ENCODE results near the gene TMEM120B.
"Not testable (repeated sequence)": the region's sequence is repeated elsewhere in the genome, so short reads cannot be mapped to it uniquely, and the experiment has no call there.

Gene TMEM120B

DNA sequence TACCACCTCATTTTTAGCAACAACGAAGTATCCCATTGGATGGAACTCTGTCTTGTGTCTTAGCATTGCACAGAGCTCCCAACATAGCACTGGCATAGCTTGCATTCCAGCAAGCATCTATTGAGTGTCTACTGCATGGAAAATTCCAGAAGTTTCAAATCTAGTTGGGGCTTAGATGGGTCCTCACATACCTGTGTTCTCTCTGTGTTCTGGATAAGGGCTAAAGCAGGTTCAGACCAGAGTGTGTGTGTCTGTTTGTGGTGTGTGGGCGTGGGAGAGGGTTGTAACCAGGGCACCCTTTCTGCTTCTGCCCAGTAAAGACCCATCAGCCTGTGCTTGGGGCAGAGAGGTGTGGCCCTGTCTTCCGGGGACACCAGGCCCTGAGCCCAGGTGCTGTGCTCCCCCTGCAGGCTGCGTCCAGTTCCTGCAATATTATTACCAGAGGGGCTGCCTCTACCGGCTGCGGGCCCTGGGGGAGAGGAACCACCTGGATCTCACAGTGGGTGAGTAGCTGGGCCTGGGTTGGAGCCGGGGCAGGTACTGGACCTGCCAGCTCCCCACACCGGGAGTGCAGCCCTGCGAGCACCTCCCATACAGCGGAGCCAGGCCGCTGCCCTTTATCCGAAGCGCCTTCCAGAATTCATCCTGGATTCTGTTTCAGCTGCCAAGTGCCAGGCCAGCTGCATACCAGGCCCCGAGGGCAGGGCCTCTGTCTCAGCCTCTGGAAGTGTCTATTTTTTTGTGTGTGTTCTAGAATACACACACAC, 60.6 kb downstream of the TMEM120B start:
- peak; percentile 57 to 66 for DNase-seq (ENCODE audit: low read depth in 1 of 2, low spot score in 1 of 2)

DNA sequence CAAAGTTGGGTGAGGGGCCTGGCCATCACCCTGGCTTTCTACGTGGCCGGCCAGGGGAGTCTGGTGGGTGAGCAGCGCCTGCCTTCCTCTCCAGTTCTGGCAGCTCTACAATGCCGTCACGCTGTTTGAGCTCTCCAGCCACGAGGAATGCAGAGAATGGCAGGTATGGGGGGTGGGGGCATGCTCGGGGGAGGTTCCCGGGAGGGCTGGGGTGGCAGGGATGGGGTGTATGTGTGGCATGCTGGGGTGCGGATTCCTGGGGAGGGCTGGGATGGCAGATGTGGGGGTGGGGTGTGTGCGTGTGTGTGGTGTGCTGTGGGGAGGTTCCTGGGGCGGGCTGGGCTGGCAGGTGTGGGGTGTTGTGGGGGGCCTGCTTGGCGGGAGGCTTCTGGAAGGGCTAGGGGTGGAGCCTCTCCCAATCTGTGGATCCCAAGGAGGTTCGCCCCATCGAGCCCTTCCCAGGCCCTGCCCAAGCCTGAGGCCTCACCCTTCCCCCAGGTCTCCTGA, 62.5 kb downstream of the TMEM120B start:
- no peak for DNase-seq (ENCODE audit: low read depth in 1 of 2, low spot score in 1 of 2)

DNA sequence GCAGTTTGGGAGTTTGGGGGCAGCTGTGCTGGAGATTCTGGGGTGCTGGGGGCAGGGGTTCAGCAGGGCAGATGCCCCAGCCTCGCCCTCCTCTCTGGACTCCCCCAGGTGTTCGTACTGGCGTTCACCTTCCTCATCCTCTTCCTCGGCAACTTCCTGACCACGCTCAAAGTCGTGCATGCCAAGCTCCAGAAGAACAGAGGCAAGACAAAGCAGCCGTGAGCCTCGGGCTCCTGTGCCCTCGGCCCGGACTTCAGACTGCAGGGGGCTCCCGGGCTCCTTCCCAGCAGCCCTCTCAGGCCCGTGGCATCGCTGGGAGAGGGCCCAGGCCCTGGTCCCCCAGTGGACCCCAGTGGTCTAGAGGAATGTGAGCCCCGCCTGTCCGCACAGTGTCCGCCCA, 62.9 kb downstream of the TMEM120B start:
- no peak for DNase-seq (ENCODE audit: low read depth in 1 of 2, low spot score in 1 of 2)

DNA sequence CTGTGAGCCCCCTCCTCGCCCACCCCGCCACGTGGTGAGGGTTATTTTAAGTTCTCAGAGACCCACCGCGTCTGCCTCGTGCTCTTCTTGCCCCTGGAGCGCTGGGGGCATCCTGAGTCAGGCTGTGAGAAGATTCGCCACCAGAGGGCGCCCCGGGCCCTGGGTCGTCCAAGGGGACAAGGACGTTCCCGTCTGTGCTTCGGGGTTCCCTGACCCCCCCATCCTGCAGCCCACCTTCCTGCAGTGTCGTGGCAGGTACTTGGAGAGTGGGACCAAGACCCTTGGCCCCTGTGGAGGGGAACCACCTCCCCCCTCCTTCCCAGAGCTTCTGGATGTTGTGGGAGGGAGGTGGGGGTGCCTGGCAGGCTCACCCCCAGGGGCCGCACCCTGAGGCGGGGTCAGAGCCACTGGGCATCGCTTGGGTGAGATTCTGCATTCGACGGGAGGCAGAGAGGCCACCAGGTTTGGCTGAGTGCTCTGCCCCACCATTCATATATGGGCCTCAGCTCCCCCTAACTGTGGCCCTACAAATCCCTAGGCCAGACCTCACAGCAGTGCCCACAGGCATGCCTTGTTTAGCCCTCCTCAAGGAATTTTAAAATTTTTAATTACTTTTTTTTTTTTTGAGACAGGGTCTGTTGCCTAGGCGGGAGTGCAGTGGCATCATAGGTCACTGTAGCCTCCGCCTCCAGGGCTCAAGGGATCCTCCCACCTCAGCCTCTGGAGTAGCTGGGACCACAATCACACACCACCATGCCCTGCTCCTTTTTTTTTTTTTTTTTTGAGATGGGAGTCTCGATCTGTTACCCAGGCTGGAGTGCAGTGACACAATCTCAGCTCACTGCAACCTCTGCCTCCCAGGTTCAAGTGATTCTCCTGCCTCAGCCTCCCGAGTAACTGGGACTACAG, 63.9 kb downstream of the TMEM120B start:
- peak; percentile 81 to 93 for DNase-seq (ENCODE audit: low read depth in 1 of 2, low spot score in 1 of 2)

DNA sequence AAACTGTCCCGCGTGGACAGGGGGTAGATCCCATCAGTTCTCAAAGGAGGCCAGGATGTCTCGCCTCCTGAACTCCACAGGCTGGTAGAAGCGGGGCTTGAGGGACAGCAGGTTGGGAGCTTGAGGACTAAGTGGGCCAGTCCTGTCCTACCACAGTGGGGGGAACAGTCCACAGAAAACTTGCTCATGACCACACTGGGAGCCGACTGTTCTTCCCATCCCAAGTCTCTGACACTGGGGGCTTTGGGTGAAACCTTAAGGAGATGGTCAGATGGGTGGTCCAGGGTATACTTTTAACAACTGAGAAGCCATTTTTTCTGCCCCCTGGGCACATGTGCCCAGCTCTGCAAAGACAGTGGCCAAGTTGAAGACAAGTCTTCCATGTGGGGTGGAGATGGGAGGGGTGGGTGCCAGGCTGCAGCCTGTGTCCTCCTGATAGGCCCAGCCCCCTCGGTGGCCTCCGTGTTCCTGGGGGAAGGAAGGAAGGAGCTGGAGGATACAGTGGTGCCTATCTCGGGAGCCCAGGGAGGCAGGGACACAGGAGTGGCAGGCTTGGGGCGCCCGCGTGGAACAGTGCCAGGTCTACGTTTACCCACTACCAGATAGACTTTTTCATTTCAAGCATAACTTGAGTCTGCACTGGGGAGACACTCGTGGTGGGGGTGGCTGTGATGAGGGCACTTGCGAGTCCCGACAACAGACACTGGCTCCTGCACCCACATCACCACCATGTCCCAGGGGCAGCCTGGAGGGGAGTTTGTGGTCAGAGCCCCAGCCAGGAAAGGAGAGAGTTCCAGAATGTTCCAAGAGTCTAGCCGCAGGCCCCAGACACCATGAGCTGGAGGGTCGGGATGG, 66.2 kb downstream of the TMEM120B start:
- no peak for DNase-seq (ENCODE audit: low read depth in 1 of 2, low spot score in 1 of 2)

DNA sequence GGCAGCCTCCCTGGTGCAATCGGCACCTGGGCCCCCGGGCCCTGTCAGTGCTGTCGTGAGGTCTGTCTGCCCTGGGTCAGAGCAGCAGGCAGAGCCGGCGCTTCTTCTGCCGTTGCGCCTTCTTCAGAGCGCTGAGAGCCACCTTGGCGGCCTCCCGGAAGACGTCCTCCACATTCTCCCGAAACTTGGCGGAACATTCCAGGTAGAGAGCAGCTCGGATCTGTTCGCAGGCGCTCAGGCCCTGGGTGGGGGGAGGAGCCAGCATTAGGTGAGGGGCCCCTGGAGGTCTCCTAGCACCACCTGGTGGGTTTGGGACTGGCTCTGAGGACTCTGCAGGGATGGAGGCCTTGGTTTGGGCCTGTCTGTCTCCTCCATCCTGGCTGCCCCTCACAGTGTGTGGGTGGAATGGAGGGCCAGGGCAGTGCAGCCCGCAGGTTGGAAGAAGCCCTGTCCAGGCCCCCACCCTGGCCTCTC, 66.9 kb downstream of the TMEM120B start:
- no peak for DNase-seq (ENCODE audit: low read depth in 1 of 2, low spot score in 1 of 2)

DNA sequence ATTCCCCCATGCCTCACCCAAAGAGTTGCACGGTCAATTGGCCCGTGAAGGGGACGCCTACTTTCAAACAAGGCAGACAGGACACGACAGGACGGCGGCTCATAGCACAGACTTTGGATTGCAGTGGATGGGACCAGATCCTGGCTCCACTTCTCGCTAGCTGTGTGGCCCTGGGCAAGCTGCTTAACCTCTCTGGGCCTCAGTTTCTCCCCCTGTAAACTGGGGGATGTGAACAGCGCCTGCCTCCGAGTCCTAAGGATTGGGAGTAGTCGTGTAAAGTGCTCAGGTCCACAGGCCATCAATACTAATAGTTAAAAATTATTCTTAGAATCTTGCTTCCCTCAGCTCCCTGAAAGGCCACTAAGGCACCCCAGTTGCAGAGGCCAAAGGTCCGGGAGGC, 67.9 kb downstream of the TMEM120B start:
- no peak for DNase-seq (ENCODE audit: low read depth in 1 of 2, low spot score in 1 of 2)

DNA sequence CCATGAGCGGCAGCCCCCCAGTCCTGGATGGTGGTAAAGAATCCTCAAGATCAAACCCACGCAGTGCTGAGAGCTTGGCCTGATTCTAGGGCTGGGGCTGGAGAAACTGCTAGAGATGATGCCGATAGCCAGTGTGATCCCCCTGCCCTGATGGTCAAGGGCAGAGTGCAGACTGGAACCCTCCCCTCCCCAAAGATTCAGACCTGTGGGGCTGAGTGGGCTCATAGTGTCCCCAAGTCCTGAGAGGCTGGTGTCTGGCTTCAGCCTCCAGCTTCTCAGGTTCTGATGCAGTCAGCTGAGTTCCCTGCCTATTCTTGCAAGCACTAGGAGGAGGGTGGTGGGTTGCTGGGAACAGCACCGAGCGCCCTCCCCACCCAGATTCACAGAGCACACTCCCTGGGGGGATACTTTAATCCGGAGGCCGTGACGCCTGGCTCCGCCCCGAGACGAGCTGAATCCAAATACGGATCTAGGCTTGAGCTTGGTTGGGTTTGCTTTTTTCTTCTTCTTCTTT, 69.0 kb downstream of the TMEM120B start:
- DNase-seq (ENCODE audit: low read depth in 1 of 2, low spot score in 1 of 2), result no peak

DNA sequence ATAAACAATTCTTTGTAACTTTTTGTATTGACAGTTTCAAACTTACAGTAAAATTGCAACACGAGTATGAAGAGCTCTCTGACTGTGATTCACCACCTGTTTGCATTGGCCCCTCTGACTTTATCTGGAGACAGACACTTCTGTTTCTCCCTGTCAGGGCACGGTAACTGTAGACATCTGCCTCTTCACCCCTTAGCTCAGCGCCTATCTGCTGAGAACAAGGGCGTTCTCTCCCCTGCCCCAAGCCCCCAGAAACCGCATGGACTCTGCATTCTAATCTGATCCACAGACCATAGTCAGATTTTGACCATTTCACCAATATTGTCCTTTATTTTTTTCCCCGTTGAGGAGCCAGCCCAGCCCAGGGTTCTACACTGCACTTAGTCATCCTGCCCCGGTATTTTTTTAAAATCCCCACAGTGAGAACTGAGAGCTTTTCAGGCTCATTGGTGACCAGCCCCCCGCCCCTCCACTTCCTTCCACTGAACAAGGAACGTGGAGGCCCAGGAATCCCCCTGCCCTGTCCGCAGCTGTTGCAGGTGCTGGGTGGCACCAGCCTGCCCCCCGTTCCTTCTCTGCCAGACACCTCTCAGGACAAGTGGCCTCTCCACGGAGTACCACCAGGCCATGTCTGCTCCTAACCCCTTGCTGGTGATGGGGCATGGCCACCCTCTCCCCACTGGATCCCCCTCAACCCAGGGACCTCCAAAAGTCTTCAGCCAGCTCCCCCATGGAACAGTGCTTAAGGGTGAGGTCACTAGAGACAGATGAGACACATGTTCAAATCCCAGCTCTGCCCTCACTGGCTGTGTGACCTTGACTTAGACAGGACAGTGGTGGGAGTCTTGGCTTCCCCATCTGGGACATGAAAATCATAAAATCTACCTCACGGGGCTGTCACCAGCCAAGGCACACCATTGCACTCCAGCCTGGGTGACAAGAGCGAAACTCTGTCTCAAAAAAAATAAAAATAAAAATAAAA, 69.7 kb downstream of the TMEM120B start:
- no peak for DNase-seq (ENCODE audit: low read depth in 1 of 2, low spot score in 1 of 2)

DNA sequence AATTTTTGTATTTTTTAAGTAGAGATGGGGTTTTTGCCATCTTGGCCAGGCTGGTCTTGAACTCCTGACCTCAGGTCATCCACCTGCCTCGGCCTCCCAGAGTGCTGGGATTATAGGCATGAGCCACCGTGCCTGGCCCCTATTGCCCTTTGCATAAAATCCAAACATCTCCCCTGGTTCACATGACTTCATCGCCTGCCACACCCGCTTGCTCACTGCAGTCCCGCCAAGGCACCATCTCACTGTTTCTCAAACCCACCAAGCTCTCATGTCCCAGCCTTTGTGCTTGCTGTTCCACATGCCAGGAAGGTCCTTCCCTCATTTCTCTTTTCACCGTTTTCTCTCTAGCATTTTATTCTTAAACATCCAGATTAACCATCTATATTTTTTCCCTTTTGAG, 71.2 kb downstream of the TMEM120B start:
- no peak for DNase-seq (ENCODE audit: low read depth in 1 of 2, low spot score in 1 of 2)

DNA sequence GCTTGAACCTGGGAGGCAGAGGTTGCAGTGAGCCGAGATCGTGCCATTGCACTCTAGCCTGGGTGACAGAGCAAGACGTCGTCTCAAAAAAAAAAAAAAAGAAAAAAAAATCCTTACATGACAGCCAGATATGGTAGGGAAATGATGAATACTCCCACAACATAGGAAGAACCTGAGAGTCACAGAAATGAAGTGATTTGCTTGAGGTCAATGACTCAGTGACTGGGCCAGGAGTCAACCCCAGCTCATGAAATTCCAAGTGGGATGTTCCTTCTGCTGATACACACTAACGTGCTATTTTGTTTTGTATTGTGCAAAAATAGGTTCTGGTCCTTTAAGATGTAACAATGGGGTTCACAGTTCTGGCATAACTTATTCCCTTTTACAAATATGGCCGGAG, 71.9 kb downstream of the TMEM120B start:
- no peak for DNase-seq (ENCODE audit: low read depth in 1 of 2, low spot score in 1 of 2)

DNA sequence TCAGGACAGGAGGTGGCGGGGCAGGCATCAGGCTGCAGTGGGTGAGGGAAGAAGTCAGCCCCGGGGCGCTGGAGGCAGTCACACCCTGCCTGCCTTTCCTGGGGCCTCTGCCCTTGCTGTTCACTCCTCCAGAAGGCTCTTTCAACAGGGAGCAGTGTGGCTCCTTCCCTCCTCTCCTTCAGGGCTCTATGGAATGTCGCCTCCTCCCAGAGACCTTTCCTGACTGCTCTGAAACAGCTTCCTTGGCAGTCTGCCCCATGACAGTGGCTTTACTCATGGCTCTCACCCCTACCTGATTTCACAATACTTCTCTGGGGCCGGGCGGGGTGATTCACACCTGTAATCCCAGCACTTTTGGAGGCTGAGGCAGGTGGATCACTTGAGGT, 73.9 kb downstream of the TMEM120B start:
- DNase-seq (ENCODE audit: low read depth in 1 of 2, low spot score in 1 of 2), result no peak

DNA sequence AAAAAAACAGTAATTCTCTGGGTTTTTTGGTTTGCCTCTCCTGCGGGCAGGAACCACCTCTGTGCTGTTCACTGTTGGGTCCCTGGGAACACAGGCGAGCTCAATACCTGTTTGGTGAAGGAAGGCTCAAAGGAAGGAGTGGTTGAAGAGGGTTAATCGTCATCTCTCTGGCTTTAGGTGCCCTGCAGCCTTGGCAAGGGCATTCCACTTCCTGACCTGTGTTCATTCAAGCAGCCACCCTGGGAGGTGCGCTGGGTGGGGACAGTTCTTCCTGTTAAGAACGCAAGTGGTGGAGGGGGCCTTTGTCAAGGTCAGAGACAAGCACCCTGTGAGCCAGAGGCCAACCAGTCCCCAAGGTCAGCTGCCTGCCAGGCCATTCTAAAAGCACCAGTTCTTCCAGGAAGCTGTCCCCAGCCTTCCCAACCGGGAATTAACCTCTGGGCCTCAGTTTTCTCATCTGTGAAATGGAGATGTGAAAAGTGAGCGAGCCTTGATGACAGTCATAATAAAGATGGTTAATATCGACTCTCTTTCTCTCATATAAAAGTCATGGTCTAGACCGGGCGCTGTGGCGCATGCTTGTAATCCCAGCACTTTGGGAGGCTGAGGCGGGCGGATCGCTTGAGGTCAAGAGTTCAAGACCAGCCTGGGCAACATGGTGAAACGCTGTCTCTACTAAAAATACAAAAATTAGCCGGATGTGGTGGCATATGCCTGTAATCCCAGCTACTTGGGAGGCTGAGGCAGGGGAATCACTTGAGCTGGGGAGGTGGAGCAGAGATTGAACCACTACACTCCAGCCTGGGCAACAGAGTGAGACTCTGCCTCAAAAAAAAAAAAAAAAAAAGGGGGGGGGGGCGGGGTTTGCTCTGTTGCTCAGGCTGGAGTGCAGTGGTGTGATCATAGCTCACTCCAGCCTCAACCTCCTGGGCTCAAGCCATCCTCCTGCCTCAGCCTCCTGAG, 74.8 kb downstream of the TMEM120B start:
- DNase-seq (ENCODE audit: low read depth in 1 of 2, low spot score in 1 of 2), result no peak

DNA sequence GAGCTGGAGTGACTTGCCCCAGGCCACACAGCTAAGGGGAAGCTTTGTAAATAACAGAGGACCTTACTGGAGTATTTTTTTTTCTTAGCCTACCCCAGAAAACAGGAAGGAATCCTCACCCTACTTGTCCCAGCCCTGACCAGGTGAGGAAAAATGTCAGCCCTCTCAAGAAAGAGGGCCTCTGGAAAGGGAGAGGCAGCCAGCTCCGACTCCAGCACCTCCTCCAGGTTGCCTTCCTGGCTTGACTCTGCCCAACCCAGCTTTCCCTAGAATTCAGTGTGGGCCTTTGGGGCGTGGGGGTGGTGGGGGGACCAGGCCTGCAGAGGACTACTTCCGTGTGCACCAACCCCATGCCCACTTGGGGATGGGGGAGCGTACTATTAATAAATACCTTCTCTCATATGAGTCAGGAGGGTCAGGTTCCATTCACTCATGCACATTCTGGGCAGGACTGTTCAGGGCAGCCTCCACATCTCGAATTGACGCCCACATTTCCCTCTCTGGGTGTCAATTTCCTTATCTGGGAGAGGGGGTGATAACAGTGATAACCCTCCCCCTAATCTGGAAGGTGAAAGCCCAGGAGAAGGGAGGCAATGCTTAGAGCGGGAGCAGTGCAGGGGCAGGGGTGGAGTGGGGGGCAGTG, 75.7 kb downstream of the TMEM120B start:
- no peak for DNase-seq (ENCODE audit: low read depth in 1 of 2, low spot score in 1 of 2)

DNA sequence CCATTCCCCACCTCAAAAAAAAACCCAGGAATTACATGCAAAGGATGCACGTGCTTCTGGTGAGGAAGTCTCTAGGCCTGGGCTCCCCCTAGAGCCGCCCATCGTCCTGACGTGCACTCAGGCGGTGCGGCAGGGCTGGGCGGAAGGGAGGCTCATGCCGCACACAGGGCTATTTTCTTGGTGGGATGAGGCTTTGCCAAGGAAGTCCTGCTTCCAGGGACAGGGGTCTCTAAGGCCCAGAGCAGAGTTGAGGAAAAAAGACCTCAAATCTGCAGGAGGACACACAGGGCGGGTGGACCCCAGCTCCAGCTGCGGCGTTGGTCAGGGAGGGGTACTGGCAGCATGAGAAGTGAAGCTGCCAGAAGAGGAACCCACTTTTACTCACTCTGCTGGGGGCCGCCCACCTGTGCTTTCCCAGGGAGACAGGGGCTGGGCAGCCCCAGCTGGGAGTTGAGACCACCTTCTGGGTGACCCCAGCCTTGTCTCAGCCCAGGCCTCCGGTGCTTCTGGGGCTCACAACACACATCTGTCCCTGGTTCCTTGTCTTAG, 76.8 kb downstream of the TMEM120B start:
- no peak for DNase-seq (ENCODE audit: low read depth in 1 of 2, low spot score in 1 of 2)

DNA sequence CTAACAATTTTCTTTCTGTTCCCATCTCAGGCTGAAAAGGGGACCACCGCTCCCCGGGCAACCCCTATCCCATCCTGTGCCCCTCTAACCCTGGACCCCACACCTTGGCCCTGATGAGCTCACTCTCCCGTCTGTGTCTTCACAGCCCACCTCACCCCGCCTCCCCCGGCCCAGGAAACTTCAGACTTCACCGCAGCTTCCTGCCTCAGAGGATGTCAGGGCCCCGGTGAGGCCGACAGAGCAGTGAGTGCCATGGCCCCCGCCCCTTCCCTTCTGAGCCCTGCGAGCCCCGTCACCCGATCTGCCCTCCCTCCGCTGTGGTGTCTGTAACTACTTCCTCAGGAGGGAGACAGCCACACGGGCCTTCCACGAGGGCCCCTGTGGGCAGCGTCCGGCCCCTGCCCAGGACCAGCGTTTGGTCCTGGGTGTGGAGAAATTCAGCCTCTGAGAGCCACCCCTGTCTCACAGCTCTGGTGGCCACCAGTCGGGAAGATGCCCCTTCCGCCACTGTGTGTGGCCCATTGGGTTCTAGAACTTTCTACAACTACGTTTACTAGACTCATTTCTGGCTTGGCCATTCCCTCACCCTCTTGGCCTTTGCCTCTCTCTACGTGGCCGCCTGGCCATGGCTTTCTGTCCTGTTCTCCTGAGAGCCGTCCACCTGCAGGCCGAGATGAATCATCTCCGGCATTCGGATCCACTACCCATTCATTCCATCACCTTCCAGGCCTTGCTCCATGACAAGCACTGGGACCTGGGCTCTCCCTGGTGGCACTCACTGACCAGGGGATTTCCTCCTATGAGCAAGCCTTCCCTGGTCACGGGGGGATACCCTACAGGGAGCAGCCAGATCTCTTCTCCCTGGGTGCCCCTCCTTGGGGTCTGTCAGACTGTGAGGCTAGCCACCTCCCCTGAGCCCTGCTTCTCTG, 77.5 kb downstream of the TMEM120B start:
- peak; percentile 89 to 90 for DNase-seq (ENCODE audit: low read depth in 1 of 2, low spot score in 1 of 2)

DNA sequence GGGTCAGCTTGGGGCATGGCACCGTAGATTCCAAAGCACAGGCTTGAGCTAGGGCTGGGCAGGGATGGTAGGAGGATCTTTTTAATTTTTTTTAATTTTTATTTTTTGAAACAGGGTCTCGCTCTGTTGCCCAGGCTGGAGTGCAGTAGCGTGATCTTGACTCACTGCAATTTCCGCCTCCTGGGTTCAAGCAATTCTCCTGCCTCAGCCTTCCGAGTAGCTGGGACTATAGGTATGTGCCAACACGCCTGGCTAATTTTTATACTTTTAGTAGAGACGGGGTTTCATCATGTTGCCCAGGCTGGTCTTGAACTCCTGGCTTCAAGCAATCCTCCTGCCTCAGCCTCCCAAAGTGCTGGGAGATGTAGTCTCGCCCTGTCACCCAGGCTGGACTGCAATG, 78.2 kb downstream of the TMEM120B start:
- not testable (repeated sequence) for DNase-seq (ENCODE audit: low read depth in 1 of 2, low spot score in 1 of 2)
